ENCODE data around the gene SEMA3A. TPM values are rescaled to one million over a fixed set of nuclear protein-coding genes. Genes with fewer than 3 reads are reported as not detected.
"Not testable (repeated sequence)": the region's sequence is repeated elsewhere in the genome, so short reads cannot be mapped to it uniquely, and the experiment has no call there.

SEMA3A gene
- 1.7 TPM for total RNA-seq
- long read RNA-seq, full-length matches to known transcripts, result 1 of 1 reads
- long read RNA-seq, partial matches to known transcripts, result 0 of 1 reads
- long read RNA-seq, other reads (novel, unspliced or antisense), result 0 of 1 reads

- intact Hi-C loops (cut with DNase I), result loop anchor here (10.0 kb wide), 1 partner anchor 830 kb away; no protein-coding TSS in a partner anchor
- ATAC-seq, result peak; percentile 76
- DNase-seq (ENCODE audit: missing footprints), result no peak
These were observed at the start of gene SEMA3A for GRCh38 chr7:84194484-84195271. Gene SEMA3A, minus strand, starts transcription at chr7:84194789. Its CDS starts 203 bp downstream, at chr7:84194586.

GRCh38 chr7:84243037-84243436 lies 48.4 kb upstream of the SEMA3A start:
- ATAC-seq; DNase-seq (ENCODE audit: missing footprints); intact Hi-C loops (cut with DNase I): not testable (repeated sequence)

- no peak for DNase-seq (ENCODE audit: missing footprints)
- ATAC-seq, result no peak
- intact Hi-C loops (cut with DNase I), result no loop called here
These were observed 44.0 kb upstream of the SEMA3A start for GRCh38 chr7:84238596-84238995.

GRCh38 chr7:84237533-84238173 lies 43.1 kb upstream of the SEMA3A start:
- intact Hi-C loops (cut with DNase I), result no loop called here
- DNase-seq (ENCODE audit: missing footprints), result no peak
- ATAC-seq, result no peak

- intact Hi-C loops (cut with DNase I), result no loop called here
- no peak for ATAC-seq
- DNase-seq (ENCODE audit: missing footprints), result no peak
These were observed 41.8 kb upstream of the SEMA3A start for GRCh38 chr7:84236398-84236797.

- intact Hi-C loops (cut with DNase I), result no loop called here
- DNase-seq (ENCODE audit: missing footprints) (no peak), ATAC-seq (no peak)
These were observed 38.1 kb upstream of the SEMA3A start for GRCh38 chr7:84232646-84233045.

GRCh38 chr7:84231157-84231556 lies 36.6 kb upstream of the SEMA3A start:
- intact Hi-C loops (cut with DNase I), result no loop called here
- DNase-seq (ENCODE audit: missing footprints), result no peak
- ATAC-seq, result no peak

- intact Hi-C loops (cut with DNase I), result no loop called here
- no peak for ATAC-seq
These were observed 35.9 kb upstream of the SEMA3A start for GRCh38 chr7:84230491-84230890.

GRCh38 chr7:84228526-84228925 lies 33.9 kb upstream of the SEMA3A start:
- ATAC-seq (no peak), DNase-seq (ENCODE audit: missing footprints) (no peak)
- intact Hi-C loops (cut with DNase I), result no loop called here

More at GRCh38 chr7:84230491-84230890, 35.9 kb upstream of the SEMA3A start:
- DNase-seq (ENCODE audit: missing footprints), result no peak

GRCh38 chr7:84226759-84227158 lies 32.2 kb upstream of the SEMA3A start:
- no peak for ATAC-seq
- intact Hi-C loops (cut with DNase I), result no loop called here
- DNase-seq (ENCODE audit: missing footprints), result no peak

- DNase-seq (ENCODE audit: missing footprints) (no peak), ATAC-seq (no peak)
- intact Hi-C loops (cut with DNase I), result no loop called here
These were observed 29.9 kb upstream of the SEMA3A start for GRCh38 chr7:84224505-84224904.

- intact Hi-C loops (cut with DNase I), result no loop called here
- DNase-seq (ENCODE audit: missing footprints) (no peak), ATAC-seq (no peak)
These were observed 24.7 kb upstream of the SEMA3A start for GRCh38 chr7:84219310-84219709.

- intact Hi-C loops (cut with DNase I), result no loop called here
These were observed 24.1 kb upstream of the SEMA3A start for GRCh38 chr7:84218681-84219080.

GRCh38 chr7:84216472-84216871 lies 21.9 kb upstream of the SEMA3A start:
- DNase-seq (ENCODE audit: missing footprints) (no peak), ATAC-seq (no peak)
- intact Hi-C loops (cut with DNase I), result no loop called here

More at GRCh38 chr7:84218681-84219080, 24.1 kb upstream of the SEMA3A start:
- DNase-seq (ENCODE audit: missing footprints), result no peak
- no peak for ATAC-seq

GRCh38 chr7:84214757-84215156 lies 20.2 kb upstream of the SEMA3A start:
- DNase-seq (ENCODE audit: missing footprints); intact Hi-C loops (cut with DNase I); ATAC-seq: not testable (repeated sequence)

- intact Hi-C loops (cut with DNase I), result no loop called here
- ATAC-seq (no peak), DNase-seq (ENCODE audit: missing footprints) (no peak)
These were observed 15.7 kb upstream of the SEMA3A start for GRCh38 chr7:84210301-84210700.

- intact Hi-C loops (cut with DNase I), result no loop called here
- ATAC-seq, result no peak
- DNase-seq (ENCODE audit: missing footprints), result no peak
These were observed 14.4 kb upstream of the SEMA3A start for GRCh38 chr7:84209006-84209405.

- intact Hi-C loops (cut with DNase I), result no loop called here
- DNase-seq (ENCODE audit: missing footprints) (no peak), ATAC-seq (no peak)
These were observed 13.0 kb upstream of the SEMA3A start for GRCh38 chr7:84207615-84208014.

- ATAC-seq (no peak), DNase-seq (ENCODE audit: missing footprints) (no peak)
- intact Hi-C loops (cut with DNase I), result no loop called here
These were observed 12.4 kb upstream of the SEMA3A start for GRCh38 chr7:84207025-84207424.

GRCh38 chr7:84204655-84205054 lies 10.1 kb upstream of the SEMA3A start:
- DNase-seq (ENCODE audit: missing footprints) (no peak), ATAC-seq (no peak)
- intact Hi-C loops (cut with DNase I), result no loop called here

Measured in Right ventricle myocardium inferior (tissue), 1 donor.